Lung (tissue), 12 donors: ENCODE measurements around the gene HCLS1. TPM values are rescaled to one million over a fixed set of nuclear protein-coding genes. Genes with fewer than 3 reads are reported as not detected.
A peak's percentile ranks its signal among the peaks of the same experiment; 100 is the strongest.

Experiments used
- ATAC-seq: fragments of 200-7000 bp; cut with Tn5 transposase; one replicate; pipeline ENCODE4 v1.9.1; 2020; ENCODE audit warnings: moderate number of reproducible peaks; ENCODE audit not compliant: insufficient read depth, low FRiP score
- DNase-seq, 3 donors: peaks; one replicate each; pipeline ENCODE4 v3.0.0-alpha.2; 2013 to 2017
- H3K27ac ChIP-seq, 2 donors: one replicate each; pipeline ENCODE4 v1.5.1; 2013; ENCODE audit warnings: mild to moderate bottlenecking in 2 of 2, moderate library complexity in 2 of 2, control low read depth in 1 of 2, inconsistent platforms in 1 of 2, low read depth in 1 of 2, low read length in 1 of 2
- H3K27me3 ChIP-seq, 3 donors: one replicate each; pipeline ENCODE4 v1.5.1; 2013; ENCODE audit warnings: low read length in 2 of 3; ENCODE audit not compliant: control insufficient read depth in 3 of 3, insufficient read depth in 3 of 3
- H3K36me3 ChIP-seq, 4 donors: one replicate each; pipeline ENCODE4 v1.5.1; 2013; ENCODE audit warnings: low read length in 4 of 4, mild to moderate bottlenecking in 1 of 4, moderate library complexity in 1 of 4; ENCODE audit not compliant: control insufficient read depth in 4 of 4, insufficient read depth in 4 of 4
- H3K4me1 ChIP-seq, 5 donors: one replicate each; pipeline ENCODE4 v1.5.1; 2013; ENCODE audit warnings: low read length in 5 of 5, mild to moderate bottlenecking in 2 of 5, moderate library complexity in 1 of 5; ENCODE audit not compliant: control insufficient read depth in 5 of 5, insufficient read depth in 5 of 5
- H3K4me3 ChIP-seq: one replicate; pipeline ENCODE4 v1.5.1; 2013; ENCODE audit warnings: mild to moderate bottlenecking, control low read depth, moderate library complexity
- H3K9ac ChIP-seq, 2 donors: one replicate each; pipeline ENCODE4 v1.5.1; 2013; ENCODE audit warnings: low read length in 2 of 2, control low read depth in 1 of 2; ENCODE audit not compliant: insufficient read depth in 1 of 2
- H3K9me3 ChIP-seq, 4 donors: one replicate each; pipeline ENCODE4 v1.5.1; 2013; ENCODE audit warnings: low read length in 3 of 4, mild to moderate bottlenecking in 1 of 4, moderate library complexity in 1 of 4; ENCODE audit not compliant: control insufficient read depth in 4 of 4, insufficient read depth in 3 of 4
- CTCF ChIP-seq: IDR thresholded peaks from 2 replicates; pipeline ENCODE4 v1.5.1; 2012; ENCODE audit warnings: mild to moderate bottlenecking; ENCODE audit errors: control extremely low read depth, extremely low read depth
- WGBS, 2 donors: extraction: QIAGEN DNeasy Blood & Tissue Kit; methylation state at CpG; one replicate each; pipeline ENCODE4 v1.1.7; 2013; 5-methylcytosine and 5-hydroxymethylcytosine counted together
- polyA plus RNA-seq, 2 donors: library from polyadenylated mRNA; stranded (reverse); fragments of 200-250 nt; gene quantifications; one replicate each; pipeline ENCODE4 v1.2.1, GENCODE V29; 2013
- total RNA-seq, 2 donors: library from RNA; depleted of rRNA in 1 of 2; stranded (reverse); fragments of >200 nt in 1 of 2; gene quantifications; one replicate each; pipeline ENCODE4 v1.2.1, GENCODE V29; 2014 to 2021
- donor health status: control.
- donor health status: control.
- donor health status: Bipolar disorder and iron deficiency.
- donor health status: healthy.
- donor health status: DM: yes; HTN: yes; CAD: no.

Gene HCLS1
- total and polyA plus RNA-seq, 4 donors: 23.9 to 240 (median 69.3) TPM

- Histone ChIP-seq H3K27ac (no peak overlapping the region), H3K4me3 (no peak overlapping the region), H3K27me3 (no peaks in the 10 kb centered on the region), H3K36me3 (peaks cover 35 to 44% (median 37%) of the 10 kb centered on the region in 4 donors), H3K9me3 (no peaks in the 10 kb centered on the region), H3K4me1 (peaks cover 0 to 11% (median 3%) of the 10 kb centered on the region in 5 donors), H3K9ac (no peak overlapping the region)
- DNase-seq: peak in 1 of 3 donors; percentile 19
- WGBS, 2 donors: 69 to 85% methylated on average over 2 of the region's 2 CpGs
- TF ChIP-seq CTCF: no peak
- no peak for ATAC-seq
These were observed 4.8 kb upstream of the HCLS1 start for GRCh38 chr3:121665488-121665887.

GRCh38 chr3:121663171-121663847 is 2.6 kb upstream of the HCLS1 start:
- Histone ChIP-seq H3K4me3 (no peak overlapping the region), H3K27me3 (no peaks in the 10 kb centered on the region), H3K9me3 (no peaks in the 10 kb centered on the region), H3K27ac (no peak overlapping the region), H3K9ac (no peak overlapping the region), H3K36me3 (peaks cover 28 to 36% (median 33%) of the 10 kb centered on the region in 4 donors), H3K4me1 (peaks cover 0 to 15% (median 5%) of the 10 kb centered on the region in 5 donors)
- DNase-seq (no peak), ATAC-seq (no peak)
- 49 to 95% methylated on average over 2 of the region's 2 CpGs for WGBS, 2 donors
- no peak for TF ChIP-seq CTCF

GRCh38 chr3:121662742-121663141 is 2.0 kb upstream of the HCLS1 start:
- Histone ChIP-seq H3K9ac (no peak overlapping the region), H3K9me3 (peaks cover 0 to 1% (median 0%) of the 10 kb centered on the region in 4 donors), H3K4me3 (no peak overlapping the region), H3K27ac (no peak overlapping the region), H3K36me3 (peaks cover 28 to 35% (median 31%) of the 10 kb centered on the region in 4 donors), H3K27me3 (no peaks in the 10 kb centered on the region), H3K4me1 (peaks cover 0 to 15% (median 5%) of the 10 kb centered on the region in 5 donors)
- no peak for DNase-seq
- TF ChIP-seq CTCF: no peak
- no peak for ATAC-seq
